Mesothelial cell of epicardium (in vitro differentiated cells): ENCODE data around the gene TRAF2. TPM values are rescaled to one million over a fixed set of nuclear protein-coding genes. Genes with fewer than 3 reads are reported as not detected.

Experiments
- DNase-seq, 2 experiments: peaks; one replicate each; pipeline ENCODE4 v3.0.0; 2021; ENCODE audit warnings: low spot score in 2 of 2; ENCODE audit not compliant: unreplicated experiment in 2 of 2
- H3K27ac Mint-ChIP-seq: 2 replicates; pipeline ENCODE4 v1.8.0; 2021; ENCODE audit warnings: mixed read lengths
- H3K27me3 Mint-ChIP-seq: 2 replicates; pipeline ENCODE4 v1.8.0; 2021; ENCODE audit warnings: low read depth, mixed read lengths
- H3K36me3 Mint-ChIP-seq: 2 replicates; pipeline ENCODE4 v1.8.0; 2021; ENCODE audit warnings: mixed read lengths
- H3K4me1 Mint-ChIP-seq: 2 replicates; pipeline ENCODE4 v1.8.0; 2021; ENCODE audit warnings: mixed read lengths
- H3K4me3 Mint-ChIP-seq: 2 replicates; pipeline ENCODE4 v1.8.0; 2021; ENCODE audit warnings: mild to moderate bottlenecking, moderate library complexity, mixed read lengths
- H3K9me3 Mint-ChIP-seq: 2 replicates; pipeline ENCODE4 v1.8.0; 2021; ENCODE audit warnings: mixed read lengths
- total RNA-seq: library from RNA; stranded (reverse); gene quantifications from 3 replicates; pipeline ENCODE4 v1.2.1, GENCODE V29; 2021
- TF ChIP-seq, protein P1 (sequence below): fragments of 200-600 bp; sonication (generic); IDR thresholded peaks from one replicate; pipeline ENCODE4 v1.5.0; 2021; ENCODE audit warnings: antibody characterized with exemption; ENCODE audit not compliant: unreplicated experiment

The TRAF2 gene
- total RNA-seq, 1 donor from 2014 or later: 17.4 TPM

DNA sequence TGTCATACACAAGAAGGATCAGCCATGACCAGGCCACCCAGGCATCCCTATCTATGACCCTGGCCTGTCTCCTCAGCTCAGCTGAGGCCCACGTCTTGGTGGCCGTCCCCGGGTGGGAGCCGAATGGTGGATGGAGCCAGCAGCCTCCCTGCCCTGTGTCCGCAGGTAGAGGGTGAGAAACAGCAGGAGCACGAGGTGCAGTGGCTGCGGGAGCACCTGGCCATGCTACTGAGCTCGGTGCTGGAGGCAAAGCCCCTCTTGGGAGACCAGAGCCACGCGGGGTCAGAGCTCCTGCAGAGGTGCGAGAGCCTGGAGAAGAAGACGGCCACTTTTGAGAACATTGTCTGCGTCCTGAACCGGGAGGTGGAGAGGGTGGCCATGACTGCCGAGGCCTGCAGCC is 33.8 kb downstream of the TRAF2 start:
- no peak overlapping the region for H3K4me3 Mint-ChIP-seq
- no peak for DNase-seq
- peaks cover 15% of the 10 kb centered on the region for H3K36me3 Mint-ChIP-seq
- H3K27me3 Mint-ChIP-seq: no peaks in the 10 kb centered on the region
- no peaks in the 10 kb centered on the region for H3K4me1 Mint-ChIP-seq
- TF ChIP-seq, protein P1, sequence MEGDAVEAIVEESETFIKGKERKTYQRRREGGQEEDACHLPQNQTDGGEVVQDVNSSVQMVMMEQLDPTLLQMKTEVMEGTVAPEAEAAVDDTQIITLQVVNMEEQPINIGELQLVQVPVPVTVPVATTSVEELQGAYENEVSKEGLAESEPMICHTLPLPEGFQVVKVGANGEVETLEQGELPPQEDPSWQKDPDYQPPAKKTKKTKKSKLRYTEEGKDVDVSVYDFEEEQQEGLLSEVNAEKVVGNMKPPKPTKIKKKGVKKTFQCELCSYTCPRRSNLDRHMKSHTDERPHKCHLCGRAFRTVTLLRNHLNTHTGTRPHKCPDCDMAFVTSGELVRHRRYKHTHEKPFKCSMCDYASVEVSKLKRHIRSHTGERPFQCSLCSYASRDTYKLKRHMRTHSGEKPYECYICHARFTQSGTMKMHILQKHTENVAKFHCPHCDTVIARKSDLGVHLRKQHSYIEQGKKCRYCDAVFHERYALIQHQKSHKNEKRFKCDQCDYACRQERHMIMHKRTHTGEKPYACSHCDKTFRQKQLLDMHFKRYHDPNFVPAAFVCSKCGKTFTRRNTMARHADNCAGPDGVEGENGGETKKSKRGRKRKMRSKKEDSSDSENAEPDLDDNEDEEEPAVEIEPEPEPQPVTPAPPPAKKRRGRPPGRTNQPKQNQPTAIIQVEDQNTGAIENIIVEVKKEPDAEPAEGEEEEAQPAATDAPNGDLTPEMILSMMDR: no peak
- H3K27ac Mint-ChIP-seq: no peak overlapping the region
- no peaks in the 10 kb centered on the region for H3K9me3 Mint-ChIP-seq

DNA sequence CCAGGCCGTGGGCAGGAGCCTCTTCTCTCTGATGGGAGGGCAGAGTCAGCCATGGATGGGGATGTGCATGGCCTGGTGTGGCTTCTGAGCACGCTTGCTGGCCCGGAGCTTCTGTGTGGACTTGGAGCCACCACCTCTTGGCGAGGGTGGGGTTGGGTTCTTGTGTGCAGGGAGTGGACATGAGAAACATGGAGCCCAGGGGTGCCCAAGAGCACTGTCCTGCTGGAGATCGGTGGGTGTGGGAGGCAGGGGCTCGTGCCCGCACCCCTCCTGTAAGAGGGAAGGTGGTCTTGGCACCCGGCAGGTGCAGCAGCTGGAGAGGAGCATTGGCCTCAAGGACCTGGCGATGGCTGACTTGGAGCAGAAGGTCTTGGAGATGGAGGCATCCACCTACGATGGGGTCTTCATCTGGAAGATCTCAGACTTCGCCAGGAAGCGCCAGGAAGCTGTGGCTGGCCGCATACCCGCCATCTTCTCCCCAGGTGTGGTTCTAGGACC is 34.5 kb downstream of the TRAF2 start:
- TF ChIP-seq, protein P1: no peak
- no peaks in the 10 kb centered on the region for H3K9me3 Mint-ChIP-seq
- no peaks in the 10 kb centered on the region for H3K4me1 Mint-ChIP-seq
- no peak for DNase-seq
- H3K36me3 Mint-ChIP-seq: peaks cover 14% of the 10 kb centered on the region
- H3K27ac Mint-ChIP-seq: peak overlapping the region; percentile 16
- H3K4me3 Mint-ChIP-seq: no peak overlapping the region
- H3K27me3 Mint-ChIP-seq: no peaks in the 10 kb centered on the region

DNA sequence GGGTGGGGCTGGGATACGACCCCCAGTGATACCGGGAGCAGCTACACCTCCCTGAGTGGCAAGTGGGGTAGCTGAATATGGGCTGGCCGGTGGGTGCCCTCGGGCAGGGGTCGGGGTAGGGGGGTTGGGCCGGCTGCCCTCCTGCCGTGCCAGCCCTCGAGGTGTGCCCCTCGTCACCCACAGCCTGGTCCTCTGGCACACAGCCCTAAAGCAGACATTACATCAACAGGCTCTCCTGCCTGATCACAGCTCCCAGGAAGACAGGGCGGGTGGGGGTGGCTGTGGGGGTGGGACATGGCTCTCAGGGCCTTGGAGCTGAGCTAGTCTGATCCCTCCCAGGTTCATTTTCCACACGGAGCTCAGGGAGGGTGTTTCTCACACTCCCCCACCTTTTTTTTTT is 35.0 kb downstream of the TRAF2 start:
- H3K9me3 Mint-ChIP-seq: no peaks in the 10 kb centered on the region
- no peak overlapping the region for H3K4me3 Mint-ChIP-seq
- no peaks in the 10 kb centered on the region for H3K27me3 Mint-ChIP-seq
- H3K4me1 Mint-ChIP-seq: no peaks in the 10 kb centered on the region
- H3K36me3 Mint-ChIP-seq: peaks cover 12% of the 10 kb centered on the region
- H3K27ac Mint-ChIP-seq: no peak overlapping the region
- TF ChIP-seq, protein P1: no peak
- DNase-seq: no peak

DNA sequence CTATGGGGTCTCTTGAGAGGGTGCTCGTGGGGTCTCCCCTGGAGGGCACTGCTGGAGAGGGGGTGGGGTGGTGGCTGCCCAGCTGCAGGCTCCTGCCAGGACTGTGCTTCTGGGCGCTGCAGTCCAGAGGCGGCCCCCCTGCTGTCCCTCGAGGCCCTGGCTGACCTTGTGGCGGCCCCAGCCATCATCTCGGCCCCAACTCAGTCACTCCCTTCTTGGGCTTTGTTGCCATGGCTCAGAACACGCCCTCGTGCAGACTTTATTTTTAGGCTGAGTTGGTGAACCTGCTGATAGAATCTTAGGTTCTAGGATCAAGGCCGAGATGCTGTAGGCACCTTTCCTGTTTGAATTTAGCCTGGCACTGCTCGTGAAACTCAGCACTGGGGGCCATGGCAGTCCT is 35.4 kb downstream of the TRAF2 start:
- Mint-ChIP-seq H3K4me3 (no peak overlapping the region), H3K9me3 (no peaks in the 10 kb centered on the region), H3K27me3 (no peaks in the 10 kb centered on the region), H3K27ac (no peak overlapping the region), H3K4me1 (no peaks in the 10 kb centered on the region), H3K36me3 (peaks cover 14% of the 10 kb centered on the region)
- DNase-seq: no peak
- TF ChIP-seq, protein P1: no peak

DNA sequence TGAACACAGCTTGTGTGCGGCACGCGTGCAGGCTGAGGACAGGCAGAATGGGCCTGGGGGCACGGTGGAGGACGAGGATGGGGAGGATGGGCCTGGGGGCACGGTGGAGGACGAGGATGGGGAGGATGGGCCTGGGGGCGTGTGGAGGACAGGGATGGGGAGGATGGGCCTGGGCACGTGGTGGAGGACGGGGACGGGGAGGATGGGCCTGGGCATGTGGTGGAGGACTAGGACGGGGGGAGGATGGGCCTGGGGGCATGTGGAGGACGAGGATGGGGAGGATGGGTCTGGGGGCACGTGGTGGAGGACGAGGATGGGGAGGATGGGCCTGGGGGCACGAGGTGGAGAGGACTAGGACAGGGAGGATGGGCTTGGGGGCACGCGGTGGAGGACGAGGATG is 36.2 kb downstream of the TRAF2 start:
- Mint-ChIP-seq H3K9me3 (no peaks in the 10 kb centered on the region), H3K27ac (no peak overlapping the region)

More for the DNA sequence above, 36.2 kb downstream of the TRAF2 start:
- peaks cover 19% of the 10 kb centered on the region for H3K36me3 Mint-ChIP-seq
- no peak overlapping the region for H3K4me3 Mint-ChIP-seq
- TF ChIP-seq, protein P1: no peak
- no peaks in the 10 kb centered on the region for H3K4me1 Mint-ChIP-seq
- H3K27me3 Mint-ChIP-seq: no peaks in the 10 kb centered on the region
- DNase-seq: no peak
